CD4-positive, alpha-beta T cell treated with Interleukin-15 for 1 hour (primary cell): ENCODE measurements around the gene CSNK1G2.
"Not testable (repeated sequence)": the region's sequence is repeated elsewhere in the genome, so short reads cannot be mapped to it uniquely, and the experiment has no call there.

Experiments used
- DNase-seq: peaks from one replicate; pipeline ENCODE4 v3.0.0-alpha.2; 2020

Gene CSNK1G2

GRCh38 chr19:1970003-1970805, 29.2 kb downstream of the CSNK1G2 start:
- DNase-seq, result no peak

GRCh38 chr19:1970806-1971502, 30.0 kb downstream of the CSNK1G2 start:
- DNase-seq, result no peak

- DNase-seq, result no peak
Measured at GRCh38 chr19:1974381-1975161, 33.6 kb downstream of the CSNK1G2 start.

- no peak for DNase-seq
Measured at GRCh38 chr19:1975162-1975480, 34.1 kb downstream of the CSNK1G2 start.

GRCh38 chr19:1977120-1977519, 36.1 kb downstream of the CSNK1G2 start:
- DNase-seq, result no peak

GRCh38 chr19:1978346-1978894, 37.4 kb downstream of the CSNK1G2 start:
- no peak for DNase-seq

- DNase-seq, result no peak
Measured at GRCh38 chr19:1979017-1979416, 38.0 kb downstream of the CSNK1G2 start.

- DNase-seq, result no peak
Measured at GRCh38 chr19:1979642-1980041, 38.7 kb downstream of the CSNK1G2 start.

GRCh38 chr19:1980091-1980808, 39.3 kb downstream of the CSNK1G2 start:
- DNase-seq, result no peak

- no peak for DNase-seq
Measured at GRCh38 chr19:1980809-1981181, 39.8 kb downstream of the CSNK1G2 start.

GRCh38 chr19:1981253-1981652, 40.3 kb downstream of the CSNK1G2 start:
- no peak for DNase-seq

GRCh38 chr19:1984357-1984756, 43.4 kb downstream of the CSNK1G2 start:
- DNase-seq, result no peak

GRCh38 chr19:1985588-1986356, 44.8 kb downstream of the CSNK1G2 start:
- DNase-seq, result no peak

GRCh38 chr19:1986357-1987162, 45.6 kb downstream of the CSNK1G2 start:
- no peak for DNase-seq

GRCh38 chr19:1987197-1988187, 46.5 kb downstream of the CSNK1G2 start:
- no peak for DNase-seq

- DNase-seq, result not testable (repeated sequence)
Measured at GRCh38 chr19:1988464-1988863, 47.5 kb downstream of the CSNK1G2 start.

- DNase-seq, result no peak
Measured at GRCh38 chr19:1989513-1990229, 48.7 kb downstream of the CSNK1G2 start.

- no peak for DNase-seq
Measured at GRCh38 chr19:1990230-1991017, 49.5 kb downstream of the CSNK1G2 start.
